Fibroblast of skin of left quadriceps (primary cell): ENCODE data around the gene MARCHF3.
"Not testable (repeated sequence)": the region's sequence is repeated elsewhere in the genome, so short reads cannot be mapped to it uniquely, and the experiment has no call there.

Source experiments
- DNase-seq, 2 experiments: peaks; one replicate each; pipeline ENCODE4 v3.0.0-alpha.2; 2013; ENCODE audit warnings: low read depth in 2 of 2

The MARCHF3 gene

GRCh38 chr5:127030259-127031146 is at the start of gene MARCHF3:
MARCHF3 (minus strand) TSS chr5:127030558; CDS start chr5:126918171, 112,387 bp downstream.
- DNase-seq, result peak; percentile 86 to 87

GRCh38 chr5:127079994-127080491 is 49.7 kb upstream of the MARCHF3 start:
- no peak for DNase-seq

- DNase-seq, result no peak
These were observed 47.0 kb upstream of the MARCHF3 start for GRCh38 chr5:127077366-127077765.

- no peak for DNase-seq
These were observed 46.2 kb upstream of the MARCHF3 start for GRCh38 chr5:127076315-127077129.

- DNase-seq, result no peak
These were observed 44.1 kb upstream of the MARCHF3 start for GRCh38 chr5:127074466-127074865.

GRCh38 chr5:127072861-127073846 is 42.8 kb upstream of the MARCHF3 start, which contains the start of gene C5orf63:
C5orf63 (minus strand) TSS chr5:127073502; CDS start chr5:127058995, 14,507 bp downstream.
- DNase-seq, result no peak

GRCh38 chr5:127070243-127070642 is 39.9 kb upstream of the MARCHF3 start:
- no peak for DNase-seq

- DNase-seq, result peak; percentile 74 to 79
These were observed 38.3 kb upstream of the MARCHF3 start for GRCh38 chr5:127068493-127069214.

- DNase-seq, result no peak
These were observed 36.4 kb upstream of the MARCHF3 start for GRCh38 chr5:127066721-127067120.

GRCh38 chr5:127064253-127064840 is 34.0 kb upstream of the MARCHF3 start:
- no peak for DNase-seq

- no peak for DNase-seq
These were observed 33.0 kb upstream of the MARCHF3 start for GRCh38 chr5:127063257-127063913.

- DNase-seq, result no peak
These were observed 31.6 kb upstream of the MARCHF3 start for GRCh38 chr5:127061956-127062355.

- DNase-seq, result no peak
These were observed 31.2 kb upstream of the MARCHF3 start for GRCh38 chr5:127061537-127061936.

- no peak for DNase-seq
These were observed 30.2 kb upstream of the MARCHF3 start for GRCh38 chr5:127060470-127060985.

- no peak for DNase-seq
These were observed 26.5 kb upstream of the MARCHF3 start for GRCh38 chr5:127056896-127057295.

GRCh38 chr5:127055880-127056653 is 25.7 kb upstream of the MARCHF3 start:
- no peak for DNase-seq

GRCh38 chr5:127053551-127053950 is 23.2 kb upstream of the MARCHF3 start:
- DNase-seq, result not testable (repeated sequence)

- no peak for DNase-seq
These were observed 22.7 kb upstream of the MARCHF3 start for GRCh38 chr5:127053049-127053448.
